Activated CD4-positive, alpha-beta memory T cell treated with anti-CD3 and anti-CD28 coated beads for 36 hours (primary cell): ENCODE results near the gene RNF183. TPM values are rescaled to one million over a fixed set of nuclear protein-coding genes. Genes with fewer than 3 reads are reported as not detected.
"Not testable (repeated sequence)": the region's sequence is repeated elsewhere in the genome, so short reads cannot be mapped to it uniquely, and the experiment has no call there.

Source experiments
- CTCF ChIA-PET: fragments of 350-600 bp; sonication (Branson Sonifier 250); formaldehyde crosslinking; loops from one replicate; lab custom pipeline; 2021; ENCODE audit warnings: antibody characterized with exemption, inconsistent platforms; lab: Charles Lee
- POLR2A ChIA-PET: fragments of 350-600 bp; sonication (Branson Sonifier 250); formaldehyde crosslinking; loops from one replicate; lab custom pipeline; 2021; ENCODE audit warnings: antibody characterized with exemption; lab: Charles Lee
- DNase-seq: peaks from one replicate; pipeline ENCODE4 v3.0.0-alpha.2; 2020
- H3K27ac Mint-ChIP-seq: one replicate; pipeline ENCODE4 v1.8.0; 2021; ENCODE audit warnings: mixed read lengths
- H3K27me3 Mint-ChIP-seq: one replicate; pipeline ENCODE4 v1.8.0; 2021; ENCODE audit warnings: mixed read lengths
- H3K36me3 Mint-ChIP-seq: one replicate; pipeline ENCODE4 v1.8.0; 2021; ENCODE audit warnings: mixed read lengths
- H3K4me1 Mint-ChIP-seq: one replicate; pipeline ENCODE4 v1.8.0; 2021; ENCODE audit warnings: low read depth, mixed read lengths
- H3K4me3 Mint-ChIP-seq: one replicate; pipeline ENCODE4 v1.8.0; 2021; ENCODE audit warnings: mild to moderate bottlenecking, mixed read lengths
- H3K9me3 Mint-ChIP-seq: one replicate; pipeline ENCODE4 v1.8.0; 2021; ENCODE audit warnings: mixed read lengths
- intact Hi-C: fragments of 100-400 bp; cut with micrococcal nuclease; formaldehyde crosslinking; loops from one replicate; pipeline ENCODE4 v1.15.1; 2023
- total RNA-seq, 2 experiments: library from RNA; stranded (reverse); gene quantifications; one replicate each; pipeline ENCODE4 v1.2.3, GENCODE V29; 2021

RNF183 gene
- total RNA-seq, 2 experiments from 2014 or later, result 0.36 to 0.39 TPM

GRCh38 chr9:113298311-113298710 lies 4.9 kb downstream of the RNF183 start:
- intact Hi-C loops, result no loop called here
- ChIA-PET POLR2A (no interaction called here), CTCF (interaction anchor here (1.4 kb wide), 1 partner anchor 10 kb away, joined by 4 read pairs; no protein-coding TSS in a partner anchor)
- Mint-ChIP-seq H3K36me3 (peaks cover under 1% of the 10 kb centered on the region), H3K4me3 (no peak overlapping the region), H3K27ac (no peak overlapping the region), H3K4me1 (no peaks in the 10 kb centered on the region), H3K27me3 (no peaks in the 10 kb centered on the region), H3K9me3 (no peaks in the 10 kb centered on the region)
- DNase-seq, result no peak

GRCh38 chr9:113296796-113297558 lies 6.2 kb downstream of the RNF183 start:
- H3K9me3 Mint-ChIP-seq, result no peaks in the 10 kb centered on the region
- H3K4me1 Mint-ChIP-seq, result no peaks in the 10 kb centered on the region
- intact Hi-C loops, result no loop called here
- H3K36me3 Mint-ChIP-seq, result peaks cover 9% of the 10 kb centered on the region
- H3K4me3 Mint-ChIP-seq, result no peak overlapping the region
- ChIA-PET CTCF (interaction anchor here (1.2 kb wide), 1 partner anchor 13 kb away, joined by 4 read pairs; no protein-coding TSS in a partner anchor), POLR2A (no interaction called here)
- no peak overlapping the region for H3K27ac Mint-ChIP-seq
- no peak for DNase-seq
- H3K27me3 Mint-ChIP-seq, result no peaks in the 10 kb centered on the region

- H3K27me3 Mint-ChIP-seq, H3K27ac Mint-ChIP-seq, POLR2A ChIA-PET, DNase-seq, H3K4me3 Mint-ChIP-seq, H3K9me3 Mint-ChIP-seq, intact Hi-C loops, CTCF ChIA-PET, H3K4me1 Mint-ChIP-seq: not testable (repeated sequence)
- peaks cover 15% of the 10 kb centered on the region for H3K36me3 Mint-ChIP-seq
These were observed 6.9 kb downstream of the RNF183 start for GRCh38 chr9:113296247-113296646.

DNA sequence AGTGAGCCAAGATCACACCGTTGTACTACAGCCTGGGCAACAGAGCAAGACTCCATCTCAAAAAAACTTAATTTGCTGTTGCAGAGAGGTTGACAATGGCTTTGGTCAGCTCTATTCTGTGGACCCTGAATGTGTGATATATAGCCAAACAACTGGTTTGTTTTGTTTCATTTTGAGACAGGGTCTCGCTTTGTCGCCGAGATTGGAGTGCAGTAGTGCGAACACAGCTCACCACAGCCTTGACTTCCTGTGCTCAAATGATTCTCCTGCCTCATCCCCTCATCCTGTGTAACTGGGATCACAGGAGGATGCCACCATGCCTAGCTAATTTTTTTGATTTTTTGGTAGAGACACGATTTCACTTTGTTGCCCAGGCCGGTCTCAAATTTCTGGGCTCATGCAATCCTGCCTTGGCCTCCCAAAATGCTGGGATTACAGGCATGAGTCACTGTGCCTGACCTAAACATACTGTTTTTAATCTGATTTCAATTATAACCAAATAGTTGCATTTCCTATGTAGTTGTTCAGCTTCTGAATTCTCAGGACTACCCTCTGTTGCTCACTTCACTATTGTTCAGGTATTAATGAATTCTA lies 9.8 kb downstream of the RNF183 start:
- ChIA-PET POLR2A (no interaction called here), CTCF (interaction anchor here (0.5 kb wide), 1 partner anchor 19 kb away, joined by 3 read pairs; no protein-coding TSS in a partner anchor)
- DNase-seq, result no peak
- peaks cover 35% of the 10 kb centered on the region for H3K36me3 Mint-ChIP-seq
- no peaks in the 10 kb centered on the region for H3K27me3 Mint-ChIP-seq
- no peaks in the 10 kb centered on the region for H3K4me1 Mint-ChIP-seq
- no peaks in the 10 kb centered on the region for H3K9me3 Mint-ChIP-seq
- intact Hi-C loops, result no loop called here
- H3K27ac Mint-ChIP-seq, result no peak overlapping the region
- H3K4me3 Mint-ChIP-seq, result no peak overlapping the region

- ChIA-PET POLR2A (no interaction called here), CTCF (interaction anchor here (1.1 to 1.4 kb wide), 2 partner anchors 15 to 17 kb away, joined by 3 to 4 read pairs; partner anchors contain the start of genes CDC26 and PRPF4)
- H3K27ac Mint-ChIP-seq, result peak overlapping the region; percentile 4
- H3K4me3 Mint-ChIP-seq, result no peak overlapping the region
- H3K27me3 Mint-ChIP-seq, result no peaks in the 10 kb centered on the region
- no peak for DNase-seq
- peaks cover 53% of the 10 kb centered on the region for H3K36me3 Mint-ChIP-seq
- intact Hi-C loops, result no loop called here
- no peaks in the 10 kb centered on the region for H3K4me1 Mint-ChIP-seq
- no peaks in the 10 kb centered on the region for H3K9me3 Mint-ChIP-seq
These were observed 13.0 kb downstream of the RNF183 start for GRCh38 chr9:113290052-113290607.

DNA sequence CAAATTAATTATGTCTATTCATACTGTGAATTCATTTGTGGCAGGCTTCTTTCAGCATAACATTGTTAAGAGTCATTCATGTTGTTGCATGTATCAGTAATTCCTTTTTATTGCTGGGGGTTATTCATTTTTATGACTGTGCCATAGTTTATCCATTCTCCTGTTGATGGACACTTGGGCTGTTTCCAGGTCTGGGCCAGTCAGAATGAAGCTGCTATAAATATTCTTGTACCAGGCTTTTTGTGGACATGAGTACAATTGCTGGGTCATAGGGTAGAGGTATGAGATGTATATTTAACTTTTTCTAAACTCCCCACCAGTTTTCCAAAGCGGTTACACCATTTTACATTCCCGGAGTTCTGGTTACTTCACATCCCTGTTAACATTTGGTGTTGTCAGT lies 14.1 kb downstream of the RNF183 start:
- no peak overlapping the region for H3K27ac Mint-ChIP-seq
- no peaks in the 10 kb centered on the region for H3K9me3 Mint-ChIP-seq
- CTCF ChIA-PET, result no interaction called here
- no peaks in the 10 kb centered on the region for H3K4me1 Mint-ChIP-seq
- no peaks in the 10 kb centered on the region for H3K27me3 Mint-ChIP-seq
- no peak overlapping the region for H3K4me3 Mint-ChIP-seq
- POLR2A ChIA-PET, result no interaction called here
- peaks cover 63% of the 10 kb centered on the region for H3K36me3 Mint-ChIP-seq
- intact Hi-C loops, result no loop called here
- no peak for DNase-seq

- CTCF ChIA-PET, result interaction anchor here (0.8 kb wide), 1 partner anchor 374 kb away, joined by 3 read pairs; no protein-coding TSS in a partner anchor
These were observed 21.8 kb downstream of the RNF183 start for GRCh38 chr9:113281356-113281755.

GRCh38 chr9:113278840-113279239 lies 24.3 kb downstream of the RNF183 start:
- Mint-ChIP-seq H3K36me3 (peaks cover 51% of the 10 kb centered on the region), H3K9me3 (no peaks in the 10 kb centered on the region), H3K4me1 (peaks cover 32% of the 10 kb centered on the region), H3K27me3 (no peaks in the 10 kb centered on the region), H3K4me3 (no peak overlapping the region), H3K27ac (peak overlapping the region; percentile 38)
- intact Hi-C loops, result loop anchor here (10.0 kb wide), 1 partner anchor 236 kb away; no protein-coding TSS in a partner anchor
- ChIA-PET POLR2A (no interaction called here), CTCF (no interaction called here)
- DNase-seq, result no peak

More at GRCh38 chr9:113281356-113281755, 21.8 kb downstream of the RNF183 start:
- Mint-ChIP-seq H3K4me3 (no peak overlapping the region), H3K9me3 (no peaks in the 10 kb centered on the region), H3K27me3 (no peaks in the 10 kb centered on the region), H3K4me1 (peaks cover 26% of the 10 kb centered on the region), H3K36me3 (peaks cover 64% of the 10 kb centered on the region), H3K27ac (no peak overlapping the region)
- intact Hi-C loops, result no loop called here
- POLR2A ChIA-PET, result no interaction called here
- no peak for DNase-seq

- no peak within 1 kb of the TSS for H3K27ac Mint-ChIP-seq
- intact Hi-C loops, result loop anchor here (1.0 to 10.0 kb wide), 9 partner anchors 54 to 383 kb away; partner anchors contain the start of genes ALAD, C9orf43, FKBP15 and POLE3
- no peaks in the 10 kb centered on the region for H3K27me3 Mint-ChIP-seq
- ChIA-PET CTCF (interaction anchor here (0.8 to 4.9 kb wide), 30 partner anchors 11 to 406 kb away, joined by 3 to 46 read pairs (median 5); partner anchors contain the start of genes ALAD, C9orf43, FKBP15 and HDHD3), POLR2A (interaction anchor here (0.6 to 2.4 kb wide), 10 partner anchors 37 to 401 kb away, joined by 3 to 37 read pairs (median 4); partner anchors contain the start of genes BSPRY, C9orf43, FKBP15 and HDHD3)
- H3K36me3 Mint-ChIP-seq, result peaks cover 42% of the 10 kb centered on the region
- H3K4me3 Mint-ChIP-seq, result no peak within 1 kb of the TSS
- peak; percentile 97 for DNase-seq
- H3K9me3 Mint-ChIP-seq, result no peaks in the 10 kb centered on the region
- H3K4me1 Mint-ChIP-seq, result peaks cover 35% of the 10 kb centered on the region
These were observed 27.7 kb downstream of the RNF183 start, which contains the start of the genes CDC26 and PRPF4 for GRCh38 chr9:113275157-113276131. CDC26 (minus strand) TSS chr9:113275572; CDS start chr9:113272507, 3,065 bp downstream. PRPF4 (plus strand) TSS chr9:113275658; CDS start chr9:113275744, 86 bp downstream.

DNA sequence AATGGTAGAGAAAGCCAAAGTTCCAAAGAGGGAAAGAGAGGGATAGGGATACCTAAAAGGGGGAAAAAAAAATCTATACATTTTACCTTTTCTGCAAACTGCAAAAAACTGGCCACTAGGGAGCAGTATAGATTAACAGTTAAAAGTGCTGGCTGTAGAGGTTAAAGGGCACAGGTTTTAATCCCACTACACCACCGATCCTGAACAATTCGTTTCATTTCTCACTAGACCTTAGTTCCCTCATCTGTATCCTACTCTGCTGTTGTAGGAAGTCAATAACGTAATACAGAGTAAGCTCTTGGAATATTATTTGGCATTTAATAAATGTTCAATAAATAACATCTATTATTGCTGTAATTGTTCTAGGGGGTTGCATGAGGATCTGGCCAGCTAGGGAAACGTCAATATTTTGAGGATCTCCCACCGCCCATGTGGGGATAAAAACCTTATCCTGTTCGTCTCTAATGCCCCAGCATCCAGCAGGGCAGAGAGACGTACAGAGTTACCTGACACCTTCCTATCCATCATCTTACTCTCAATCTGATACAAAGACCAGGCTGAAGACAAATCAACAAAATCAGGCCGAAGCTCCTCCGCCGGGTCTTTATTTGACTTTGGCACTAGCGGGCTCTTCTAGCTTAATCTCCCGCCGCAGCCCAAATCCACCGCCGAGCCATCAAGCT lies 28.6 kb downstream of the RNF183 start:
- no peak for DNase-seq
- intact Hi-C loops, result loop anchor here (1.0 to 10.0 kb wide), 11 partner anchors 53 to 384 kb away; partner anchors contain the start of genes ALAD, C9orf43, FKBP15 and POLE3
- Mint-ChIP-seq H3K36me3 (peaks cover 38% of the 10 kb centered on the region), H3K9me3 (no peaks in the 10 kb centered on the region), H3K27me3 (no peaks in the 10 kb centered on the region), H3K27ac (no peak overlapping the region), H3K4me3 (no peak overlapping the region), H3K4me1 (peaks cover 34% of the 10 kb centered on the region)
- ChIA-PET CTCF (interaction anchor here (0.7 to 4.9 kb wide), 37 partner anchors 10 to 407 kb away, joined by 3 to 46 read pairs (median 5); partner anchors contain the start of genes ALAD, C9orf43, FKBP15 and HDHD3), POLR2A (interaction anchor here (0.7 to 2.4 kb wide), 9 partner anchors 54 to 402 kb away, joined by 3 to 37 read pairs (median 5); partner anchors contain the start of genes BSPRY, C9orf43, FKBP15 and HDHD3)
